Ascending aorta (tissue), 2 donors: ENCODE results near the gene PSMA2. TPM values are rescaled to one million over a fixed set of nuclear protein-coding genes. Genes with fewer than 3 reads are reported as not detected.

Experiments
- DNase-seq, 2 donors: peaks; one replicate each; pipeline ENCODE4 v3.0.0-alpha.2; 2019; ENCODE audit warnings: low spot score in 2 of 2
- H3K27ac ChIP-seq, 2 donors: fragments of 200-600 bp; sonication (generic); one replicate each; pipeline ENCODE4 v1.5.1; 2016 to 2017; ENCODE audit warnings: mild to moderate bottlenecking in 1 of 2
- H3K27me3 ChIP-seq: fragments of 200-600 bp; sonication (generic); one replicate; pipeline ENCODE4 v1.5.1; 2017
- H3K36me3 ChIP-seq, 2 donors: fragments of 200-600 bp; sonication (generic); one replicate each; pipeline ENCODE4 v1.5.1; 2016
- H3K4me1 ChIP-seq, 2 donors: fragments of 200-600 bp; sonication (generic); one replicate each; pipeline ENCODE4 v1.5.1; 2016 to 2017; ENCODE audit warnings: mild to moderate bottlenecking in 1 of 2
- H3K4me3 ChIP-seq, 2 donors: fragments of 200-600 bp; sonication (generic); one replicate each; pipeline ENCODE4 v1.5.1; 2016 to 2017; ENCODE audit warnings: mild to moderate bottlenecking in 1 of 2
- H3K9me3 ChIP-seq, 2 donors: fragments of 200-600 bp; sonication (generic); one replicate each; pipeline ENCODE4 v1.5.1; 2016
- intact Hi-C: fragments of 100-400 bp; cut with DNase I; formaldehyde crosslinking; loops from one replicate; pipeline ENCODE4 v1.15.1; 2023
- total RNA-seq: library from RNA; depleted of rRNA; stranded (reverse); fragments of >200 nt; gene quantifications from one replicate; pipeline ENCODE4 v1.1.0, GENCODE V29; 2016
- TF ChIP-seq, protein P1 (sequence below), 3 experiments: fragments of 200-600 bp in 2 of 3; fragments of 450-650 bp in 1 of 3; sonication (generic) in 2 of 3; IDR thresholded peaks; one replicate each; pipeline ENCODE4 v1.5.1; 2016 to 2019; ENCODE audit warnings: antibody characterized with exemption in 3 of 3, mild to moderate bottlenecking in 1 of 3, moderate library complexity in 1 of 3

PSMA2 gene
- total RNA-seq, 1 donor from 2014 or later: 61.4 TPM

DNA sequence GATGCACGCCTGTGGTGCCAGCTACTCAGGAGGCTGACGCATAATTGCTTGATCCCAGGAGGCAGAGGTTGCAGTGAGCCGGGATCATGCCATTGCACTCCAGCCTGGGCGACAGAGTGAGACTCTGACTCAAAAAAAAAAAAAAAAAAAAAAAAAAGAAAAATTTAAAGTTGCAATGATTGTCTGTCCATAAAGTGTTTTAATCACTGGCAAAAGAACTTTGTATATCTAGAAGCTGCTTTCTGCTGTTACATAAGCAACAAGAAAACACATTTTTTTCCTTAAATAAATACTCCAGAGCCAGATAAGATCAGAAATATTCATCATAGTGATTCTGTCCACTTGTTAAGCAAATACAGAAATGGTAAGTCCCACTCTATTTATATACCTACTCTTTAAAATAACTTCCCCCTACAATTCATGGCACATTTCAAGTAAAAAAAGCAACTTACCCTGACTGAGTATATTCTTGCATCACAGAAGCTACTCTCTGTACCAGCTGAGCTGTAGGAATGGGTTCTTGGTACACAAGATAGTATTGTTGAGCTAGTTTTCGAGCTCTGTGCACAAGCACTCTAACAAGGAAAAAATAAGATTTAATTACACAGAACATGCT is 7.6 kb downstream of the PSMA2 start:
- no peak for DNase-seq
- Histone ChIP-seq H3K27me3 (no peaks in the 10 kb centered on the region), H3K36me3 (peaks cover 62 to 70% of the 10 kb centered on the region in 2 donors), H3K27ac (no peak overlapping the region), H3K4me1 (peaks cover 0 to 3% of the 10 kb centered on the region in 2 donors), H3K4me3 (no peak overlapping the region), H3K9me3 (no peaks in the 10 kb centered on the region)
- TF ChIP-seq, protein P1, sequence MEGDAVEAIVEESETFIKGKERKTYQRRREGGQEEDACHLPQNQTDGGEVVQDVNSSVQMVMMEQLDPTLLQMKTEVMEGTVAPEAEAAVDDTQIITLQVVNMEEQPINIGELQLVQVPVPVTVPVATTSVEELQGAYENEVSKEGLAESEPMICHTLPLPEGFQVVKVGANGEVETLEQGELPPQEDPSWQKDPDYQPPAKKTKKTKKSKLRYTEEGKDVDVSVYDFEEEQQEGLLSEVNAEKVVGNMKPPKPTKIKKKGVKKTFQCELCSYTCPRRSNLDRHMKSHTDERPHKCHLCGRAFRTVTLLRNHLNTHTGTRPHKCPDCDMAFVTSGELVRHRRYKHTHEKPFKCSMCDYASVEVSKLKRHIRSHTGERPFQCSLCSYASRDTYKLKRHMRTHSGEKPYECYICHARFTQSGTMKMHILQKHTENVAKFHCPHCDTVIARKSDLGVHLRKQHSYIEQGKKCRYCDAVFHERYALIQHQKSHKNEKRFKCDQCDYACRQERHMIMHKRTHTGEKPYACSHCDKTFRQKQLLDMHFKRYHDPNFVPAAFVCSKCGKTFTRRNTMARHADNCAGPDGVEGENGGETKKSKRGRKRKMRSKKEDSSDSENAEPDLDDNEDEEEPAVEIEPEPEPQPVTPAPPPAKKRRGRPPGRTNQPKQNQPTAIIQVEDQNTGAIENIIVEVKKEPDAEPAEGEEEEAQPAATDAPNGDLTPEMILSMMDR (IDR thresholded peaks at IDR 0.05): no peak
- intact Hi-C loops: no loop called here

DNA sequence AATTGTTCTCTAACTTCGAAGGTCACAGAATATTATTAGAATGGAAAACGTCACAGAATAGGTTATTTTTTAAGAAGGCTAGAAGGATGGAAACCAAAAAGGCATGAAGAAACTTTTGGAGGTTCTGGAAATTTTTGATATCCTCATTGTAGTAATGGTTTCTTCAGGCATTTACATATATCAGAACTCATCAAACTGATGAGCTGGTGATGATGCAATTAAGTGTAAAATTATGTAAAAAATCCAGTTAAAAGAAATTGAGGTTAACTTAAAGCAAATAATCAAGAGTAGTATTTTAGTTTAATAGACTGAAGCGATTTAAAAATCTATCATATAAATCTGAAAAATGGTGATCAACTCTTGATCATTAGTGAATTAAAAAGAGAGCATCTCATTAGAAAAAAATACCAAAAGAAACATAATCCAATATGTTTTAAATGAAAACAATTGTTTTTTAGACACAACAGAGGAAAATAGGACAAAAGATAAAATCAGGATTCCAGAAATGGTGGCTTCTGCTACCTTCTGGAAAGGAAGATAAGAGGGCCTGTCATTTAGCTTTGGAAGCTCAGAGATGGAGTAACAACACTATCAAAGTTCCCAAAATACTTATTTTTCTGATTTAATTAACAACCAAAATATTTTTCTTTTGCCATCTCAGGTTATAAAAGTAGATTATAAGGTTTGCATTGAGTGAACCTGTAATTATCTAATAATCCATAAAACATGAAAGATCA is 9.8 kb downstream of the PSMA2 start:
- TF ChIP-seq, protein P1 (IDR thresholded peaks at IDR 0.05): no peak
- Histone ChIP-seq H3K4me1 (no peaks in the 10 kb centered on the region), H3K27me3 (no peaks in the 10 kb centered on the region), H3K36me3 (peaks cover 73 to 86% of the 10 kb centered on the region in 2 donors), H3K9me3 (no peaks in the 10 kb centered on the region), H3K27ac (no peak overlapping the region), H3K4me3 (no peak overlapping the region)
- intact Hi-C loops: no loop called here
- DNase-seq: no peak

DNA sequence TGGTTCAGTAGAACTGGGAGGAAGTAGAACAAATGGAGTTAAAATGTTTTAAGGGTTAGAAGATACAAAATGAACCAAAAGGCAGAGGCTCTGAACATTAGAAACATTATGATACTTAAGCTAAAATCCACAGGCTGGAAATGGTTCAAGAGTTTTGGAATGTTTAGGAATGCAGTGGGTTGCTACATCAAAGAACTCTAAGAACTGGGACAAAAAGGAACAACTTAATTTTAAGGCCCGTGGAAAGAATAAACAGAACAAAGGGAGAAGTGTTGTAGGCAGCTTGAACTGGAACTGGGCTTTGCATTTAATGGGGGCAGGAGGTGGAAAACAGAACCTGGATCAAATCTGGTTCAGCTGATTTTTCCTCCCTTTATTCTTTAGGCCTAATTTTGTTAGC is 16.6 kb downstream of the PSMA2 start:
- no peak for DNase-seq
- TF ChIP-seq, protein P1 (IDR thresholded peaks at IDR 0.05): no peak
- peaks cover 22 to 41% of the 10 kb centered on the region in 2 donors for H3K36me3 ChIP-seq
- peak overlapping the region; percentile 37 to 48 for H3K27ac ChIP-seq
- no peaks in the 10 kb centered on the region for H3K27me3 ChIP-seq
- H3K4me1 ChIP-seq: peaks cover 6 to 7% of the 10 kb centered on the region in 2 donors
- intact Hi-C loops: loop anchor here (10.0 kb wide), 1 partner anchor 681 kb away; the partner anchor contains the start of gene GLI3
- H3K4me3 ChIP-seq: no peak overlapping the region
- H3K9me3 ChIP-seq: no peaks in the 10 kb centered on the region

DNA sequence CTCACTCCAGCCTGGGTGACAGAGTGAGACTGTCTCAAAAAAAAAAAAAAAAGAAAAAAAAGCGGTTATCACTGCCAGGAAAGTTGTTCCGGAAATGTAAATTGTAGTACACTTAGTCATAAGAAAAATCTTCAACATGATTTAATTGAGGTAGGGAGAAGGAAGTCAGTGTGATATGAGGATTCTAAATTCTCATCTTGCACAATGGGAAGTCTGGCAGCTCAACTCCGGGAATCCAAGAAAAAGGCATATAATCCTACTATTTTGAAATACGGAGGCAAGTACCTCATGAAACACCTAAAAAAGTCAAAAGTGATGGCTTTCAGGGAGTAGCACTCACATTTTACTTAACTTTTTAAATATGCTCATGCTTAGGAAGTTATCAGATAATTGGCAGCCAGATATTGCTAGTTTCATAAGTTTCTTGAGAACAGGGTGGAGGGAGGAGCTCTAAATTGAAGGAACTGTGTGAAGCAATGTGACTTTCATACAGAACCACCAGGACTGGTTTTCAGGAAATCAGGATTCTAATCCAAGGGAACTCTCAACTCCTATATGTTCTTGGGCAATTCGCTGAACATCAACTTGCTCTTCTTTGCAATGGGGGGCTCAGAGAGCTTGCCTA is 17.4 kb downstream of the PSMA2 start:
- peaks cover 21 to 33% of the 10 kb centered on the region in 2 donors for H3K36me3 ChIP-seq
- TF ChIP-seq, protein P1 (IDR thresholded peaks at IDR 0.05): no peak
- intact Hi-C loops: loop anchor here (10.0 kb wide), 1 partner anchor 680 kb away; the partner anchor contains the start of gene GLI3
- H3K27ac ChIP-seq: peak overlapping the region; percentile 37 to 48
- no peak for DNase-seq
- no peaks in the 10 kb centered on the region for H3K9me3 ChIP-seq
- no peak overlapping the region for H3K4me3 ChIP-seq
- no peaks in the 10 kb centered on the region for H3K27me3 ChIP-seq
- H3K4me1 ChIP-seq: peaks cover 7% of the 10 kb centered on the region in 2 donors

DNA sequence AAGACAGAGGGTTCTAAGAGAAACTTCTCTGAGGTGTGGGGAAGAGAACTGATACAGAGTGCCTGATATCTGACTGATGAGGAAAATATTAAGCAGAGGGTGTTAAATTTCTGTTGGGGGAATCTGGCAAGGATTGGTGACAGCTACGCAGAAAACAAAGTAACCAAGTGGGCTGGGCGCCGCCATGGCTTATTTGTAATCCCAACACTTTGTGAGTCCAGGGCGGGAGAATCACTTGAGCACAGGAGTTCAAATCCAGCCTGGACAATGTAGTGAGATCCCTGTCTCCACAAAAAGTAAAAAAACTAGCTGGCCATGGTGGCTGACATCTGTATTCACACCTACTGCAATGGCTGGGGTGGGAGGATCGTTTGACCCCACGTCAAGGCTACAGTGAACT is 18.0 kb downstream of the PSMA2 start:
- intact Hi-C loops: loop anchor here (10.0 kb wide), 1 partner anchor 679 kb away; the partner anchor contains the start of gene GLI3
- no peak overlapping the region for H3K4me3 ChIP-seq
- no peak for DNase-seq
- no peaks in the 10 kb centered on the region for H3K9me3 ChIP-seq
- H3K27me3 ChIP-seq: no peaks in the 10 kb centered on the region
- peak overlapping the region; percentile 16 to 20 for H3K27ac ChIP-seq
- H3K36me3 ChIP-seq: peaks cover 16 to 27% of the 10 kb centered on the region in 2 donors
- TF ChIP-seq, protein P1 (IDR thresholded peaks at IDR 0.05): no peak
- H3K4me1 ChIP-seq: peaks cover 7% of the 10 kb centered on the region in 2 donors
